ENCODE results near the gene IPO4. TPM values are rescaled to one million over a fixed set of nuclear protein-coding genes. Genes with fewer than 3 reads are reported as not detected.

IPO4 gene
- total and polyA plus RNA-seq, 2 of the 13 experiments (the other 11 are each of a cell fraction or from before 2014, with no cell fraction given) = 39.0 to 179 TPM

DNA sequence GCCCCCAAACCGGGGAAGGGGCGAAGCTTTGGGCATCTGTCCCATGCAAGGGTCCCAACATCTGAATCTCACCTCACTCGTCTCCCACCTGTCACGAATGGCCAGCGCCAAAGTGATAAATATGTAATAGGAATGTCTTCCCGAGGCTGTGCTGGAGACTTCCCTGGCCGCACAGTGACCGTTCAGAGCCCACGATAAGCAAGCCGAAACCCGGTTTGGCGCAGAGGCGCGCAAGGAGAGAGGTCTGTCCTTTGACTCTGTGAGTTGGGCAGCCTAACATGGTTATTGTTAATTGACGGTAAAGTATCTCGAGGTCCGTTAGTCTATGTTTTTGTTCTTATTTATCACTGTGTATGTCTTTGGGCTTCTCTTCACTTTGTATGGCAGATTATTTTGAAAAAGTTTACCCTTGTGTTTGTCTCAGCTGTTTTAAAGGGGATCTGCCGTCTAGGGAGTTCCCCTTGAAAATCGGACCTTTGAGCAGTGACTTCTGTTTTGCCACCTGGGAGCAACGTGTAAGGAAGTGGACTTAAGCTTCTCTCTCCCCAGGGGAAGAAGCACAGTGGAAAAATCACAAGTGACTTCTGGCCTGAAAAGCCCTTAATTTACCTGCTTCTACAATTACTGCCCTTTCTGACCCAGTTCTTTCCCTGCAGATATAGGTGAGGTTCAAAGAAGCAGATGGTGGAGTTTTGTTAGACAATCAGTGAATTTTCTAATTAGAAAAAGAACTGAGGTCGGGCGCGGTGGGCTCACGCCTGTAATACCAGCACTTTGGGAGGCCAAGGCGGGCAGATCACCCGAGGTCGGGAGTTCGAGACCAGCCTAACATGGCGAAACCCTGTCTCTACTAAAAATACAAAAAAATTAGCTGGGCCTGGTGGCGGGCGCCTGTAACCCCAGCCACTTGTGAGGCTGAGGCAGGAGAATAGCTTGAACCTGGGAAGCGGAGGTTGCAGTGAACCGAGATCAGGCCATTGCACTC is 7.7 kb upstream of the IPO4 start (continued):
- TF ChIP-seq, protein P1, sequence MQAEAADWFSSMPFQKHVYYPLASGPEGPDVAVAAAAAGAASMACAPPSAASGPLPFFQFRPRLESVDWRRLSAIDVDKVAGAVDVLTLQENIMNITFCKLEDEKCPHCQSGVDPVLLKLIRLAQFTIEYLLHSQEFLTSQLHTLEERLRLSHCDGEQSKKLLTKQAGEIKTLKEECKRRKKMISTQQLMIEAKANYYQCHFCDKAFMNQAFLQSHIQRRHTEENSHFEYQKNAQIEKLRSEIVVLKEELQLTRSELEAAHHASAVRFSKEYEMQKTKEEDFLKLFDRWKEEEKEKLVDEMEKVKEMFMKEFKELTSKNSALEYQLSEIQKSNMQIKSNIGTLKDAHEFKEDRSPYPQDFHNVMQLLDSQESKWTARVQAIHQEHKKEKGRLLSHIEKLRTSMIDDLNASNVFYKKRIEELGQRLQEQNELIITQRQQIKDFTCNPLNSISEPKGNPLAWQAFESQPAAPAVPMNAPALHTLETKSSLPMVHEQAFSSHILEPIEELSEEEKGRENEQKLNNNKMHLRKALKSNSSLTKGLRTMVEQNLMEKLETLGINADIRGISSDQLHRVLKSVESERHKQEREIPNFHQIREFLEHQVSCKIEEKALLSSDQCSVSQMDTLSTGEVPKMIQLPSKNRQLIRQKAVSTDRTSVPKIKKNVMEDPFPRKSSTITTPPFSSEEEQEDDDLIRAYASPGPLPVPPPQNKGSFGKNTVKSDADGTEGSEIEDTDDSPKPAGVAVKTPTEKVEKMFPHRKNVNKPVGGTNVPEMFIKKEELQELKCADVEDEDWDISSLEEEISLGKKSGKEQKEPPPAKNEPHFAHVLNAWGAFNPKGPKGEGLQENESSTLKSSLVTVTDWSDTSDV (CRISPR knock-in tag; IDR thresholded peaks at IDR 0.05) = 0 out of 2 replicates have a peak, but pooled peaks have one; percentile 19
- TF ChIP-seq PRPF4 (IDR thresholded peaks at IDR 0.05; ENCODE audit: low read depth, low read length, poor library complexity, severe bottlenecking) (peak; percentile 73), HNRNPL (IDR thresholded peaks at IDR 0.05; ENCODE audit: low read depth, low read length) (no peak), ZNF232 (CRISPR knock-in tag; IDR thresholded peaks at IDR 0.05; ENCODE audit: borderline replicate concordance) (0 out of 2 replicates have a peak, but pooled peaks have one; percentile 9), ZFP1 (CRISPR knock-in tag; IDR thresholded peaks at IDR 0.05) (no peak), CCAR2 (optimal IDR thresholded peaks at IDR 0.05; ENCODE audit: low read depth, low read length) (peak; percentile 9), TEAD2 (CRISPR knock-in tag; IDR thresholded peaks at IDR 0.05) (peak; percentile 64; the same call in 1 of the 2 replicates), SYNCRIP (IDR thresholded peaks at IDR 0.05; ENCODE audit: insufficient read depth, low read depth, low read length) (no peak), FOSL1 (CRISPR knock-in tag; IDR thresholded peaks at IDR 0.05; ENCODE audit: borderline replicate concordance) (0 out of 2 replicates have a peak, but pooled peaks have one; percentile 25)
- TF ChIP-seq, protein P2, sequence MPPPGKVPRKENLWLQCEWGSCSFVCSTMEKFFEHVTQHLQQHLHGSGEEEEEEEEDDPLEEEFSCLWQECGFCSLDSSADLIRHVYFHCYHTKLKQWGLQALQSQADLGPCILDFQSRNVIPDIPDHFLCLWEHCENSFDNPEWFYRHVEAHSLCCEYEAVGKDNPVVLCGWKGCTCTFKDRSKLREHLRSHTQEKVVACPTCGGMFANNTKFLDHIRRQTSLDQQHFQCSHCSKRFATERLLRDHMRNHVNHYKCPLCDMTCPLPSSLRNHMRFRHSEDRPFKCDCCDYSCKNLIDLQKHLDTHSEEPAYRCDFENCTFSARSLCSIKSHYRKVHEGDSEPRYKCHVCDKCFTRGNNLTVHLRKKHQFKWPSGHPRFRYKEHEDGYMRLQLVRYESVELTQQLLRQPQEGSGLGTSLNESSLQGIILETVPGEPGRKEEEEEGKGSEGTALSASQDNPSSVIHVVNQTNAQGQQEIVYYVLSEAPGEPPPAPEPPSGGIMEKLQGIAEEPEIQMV (CRISPR knock-in tag; IDR thresholded peaks at IDR 0.05; ENCODE audit: low read depth) = no peak
- TF ChIP-seq, protein P3, sequence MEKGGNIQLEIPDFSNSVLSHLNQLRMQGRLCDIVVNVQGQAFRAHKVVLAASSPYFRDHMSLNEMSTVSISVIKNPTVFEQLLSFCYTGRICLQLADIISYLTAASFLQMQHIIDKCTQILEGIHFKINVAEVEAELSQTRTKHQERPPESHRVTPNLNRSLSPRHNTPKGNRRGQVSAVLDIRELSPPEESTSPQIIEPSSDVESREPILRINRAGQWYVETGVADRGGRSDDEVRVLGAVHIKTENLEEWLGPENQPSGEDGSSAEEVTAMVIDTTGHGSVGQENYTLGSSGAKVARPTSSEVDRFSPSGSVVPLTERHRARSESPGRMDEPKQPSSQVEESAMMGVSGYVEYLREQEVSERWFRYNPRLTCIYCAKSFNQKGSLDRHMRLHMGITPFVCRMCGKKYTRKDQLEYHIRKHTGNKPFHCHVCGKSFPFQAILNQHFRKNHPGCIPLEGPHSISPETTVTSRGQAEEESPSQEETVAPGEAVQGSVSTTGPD (CRISPR knock-in tag; IDR thresholded peaks at IDR 0.05) = 0 out of 2 replicates have a peak, but pooled peaks have one; percentile 68
- TF ChIP-seq, protein P4, sequence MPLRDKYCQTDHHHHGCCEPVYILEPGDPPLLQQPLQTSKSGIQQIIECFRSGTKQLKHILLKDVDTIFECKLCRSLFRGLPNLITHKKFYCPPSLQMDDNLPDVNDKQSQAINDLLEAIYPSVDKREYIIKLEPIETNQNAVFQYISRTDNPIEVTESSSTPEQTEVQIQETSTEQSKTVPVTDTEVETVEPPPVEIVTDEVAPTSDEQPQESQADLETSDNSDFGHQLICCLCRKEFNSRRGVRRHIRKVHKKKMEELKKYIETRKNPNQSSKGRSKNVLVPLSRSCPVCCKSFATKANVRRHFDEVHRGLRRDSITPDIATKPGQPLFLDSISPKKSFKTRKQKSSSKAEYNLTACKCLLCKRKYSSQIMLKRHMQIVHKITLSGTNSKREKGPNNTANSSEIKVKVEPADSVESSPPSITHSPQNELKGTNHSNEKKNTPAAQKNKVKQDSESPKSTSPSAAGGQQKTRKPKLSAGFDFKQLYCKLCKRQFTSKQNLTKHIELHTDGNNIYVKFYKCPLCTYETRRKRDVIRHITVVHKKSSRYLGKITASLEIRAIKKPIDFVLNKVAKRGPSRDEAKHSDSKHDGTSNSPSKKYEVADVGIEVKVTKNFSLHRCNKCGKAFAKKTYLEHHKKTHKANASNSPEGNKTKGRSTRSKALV (CRISPR knock-in tag; IDR thresholded peaks at IDR 0.05) = peak; percentile 80; the same call in 1 of the 2 replicates
- TF ChIP-seq, protein P5, sequence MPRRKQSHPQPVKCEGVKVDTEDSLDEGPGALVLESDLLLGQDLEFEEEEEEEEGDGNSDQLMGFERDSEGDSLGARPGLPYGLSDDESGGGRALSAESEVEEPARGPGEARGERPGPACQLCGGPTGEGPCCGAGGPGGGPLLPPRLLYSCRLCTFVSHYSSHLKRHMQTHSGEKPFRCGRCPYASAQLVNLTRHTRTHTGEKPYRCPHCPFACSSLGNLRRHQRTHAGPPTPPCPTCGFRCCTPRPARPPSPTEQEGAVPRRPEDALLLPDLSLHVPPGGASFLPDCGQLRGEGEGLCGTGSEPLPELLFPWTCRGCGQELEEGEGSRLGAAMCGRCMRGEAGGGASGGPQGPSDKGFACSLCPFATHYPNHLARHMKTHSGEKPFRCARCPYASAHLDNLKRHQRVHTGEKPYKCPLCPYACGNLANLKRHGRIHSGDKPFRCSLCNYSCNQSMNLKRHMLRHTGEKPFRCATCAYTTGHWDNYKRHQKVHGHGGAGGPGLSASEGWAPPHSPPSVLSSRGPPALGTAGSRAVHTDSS (CRISPR knock-in tag; conservative IDR thresholded peaks at IDR 0.05) = no peak
- TF ChIP-seq, protein P6, sequence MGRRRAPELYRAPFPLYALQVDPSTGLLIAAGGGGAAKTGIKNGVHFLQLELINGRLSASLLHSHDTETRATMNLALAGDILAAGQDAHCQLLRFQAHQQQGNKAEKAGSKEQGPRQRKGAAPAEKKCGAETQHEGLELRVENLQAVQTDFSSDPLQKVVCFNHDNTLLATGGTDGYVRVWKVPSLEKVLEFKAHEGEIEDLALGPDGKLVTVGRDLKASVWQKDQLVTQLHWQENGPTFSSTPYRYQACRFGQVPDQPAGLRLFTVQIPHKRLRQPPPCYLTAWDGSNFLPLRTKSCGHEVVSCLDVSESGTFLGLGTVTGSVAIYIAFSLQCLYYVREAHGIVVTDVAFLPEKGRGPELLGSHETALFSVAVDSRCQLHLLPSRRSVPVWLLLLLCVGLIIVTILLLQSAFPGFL (CRISPR knock-in tag; IDR thresholded peaks at IDR 0.05) = peak; percentile 54; the same call in 1 of the 2 replicates

All from HepG2 (cell line).